Effector CD8-positive, alpha-beta T cell (primary cell): ENCODE results near the gene DAB1.

ENCODE experiments used
- DNase-seq: peaks from one replicate; lab custom pipeline; 2025; lab: John Stamatoyannopoulos, UW

The DAB1 gene

GRCh38 chr1:57020216-57020615 lies 403.6 kb downstream of the DAB1 start:
- no peak for DNase-seq

GRCh38 chr1:57019236-57019839 lies 404.5 kb downstream of the DAB1 start:
- DNase-seq = no peak

GRCh38 chr1:57018119-57018518 lies 405.7 kb downstream of the DAB1 start:
- no peak for DNase-seq

- no peak for DNase-seq
These were observed 406.1 kb downstream of the DAB1 start for GRCh38 chr1:57017717-57018116.

GRCh38 chr1:57017200-57017599 lies 406.7 kb downstream of the DAB1 start:
- DNase-seq = no peak

GRCh38 chr1:57015071-57015470 lies 408.8 kb downstream of the DAB1 start:
- DNase-seq = no peak

GRCh38 chr1:57013522-57013921 lies 410.3 kb downstream of the DAB1 start:
- DNase-seq = no peak

- DNase-seq = no peak
These were observed 411.5 kb downstream of the DAB1 start for GRCh38 chr1:57012315-57012714.

GRCh38 chr1:57010511-57010910 lies 413.3 kb downstream of the DAB1 start:
- DNase-seq = no peak

GRCh38 chr1:57007948-57008347 lies 415.9 kb downstream of the DAB1 start:
- DNase-seq = no peak

GRCh38 chr1:57007472-57007871 lies 416.4 kb downstream of the DAB1 start:
- DNase-seq = no peak

- DNase-seq = no peak
These were observed 420.3 kb downstream of the DAB1 start for GRCh38 chr1:57003398-57004139.

- DNase-seq = no peak
These were observed 428.3 kb downstream of the DAB1 start for GRCh38 chr1:56995414-56996100.

GRCh38 chr1:56993475-56993874 lies 430.4 kb downstream of the DAB1 start:
- no peak for DNase-seq

- DNase-seq = no peak
These were observed 431.3 kb downstream of the DAB1 start for GRCh38 chr1:56992318-56993125.

- DNase-seq = no peak
These were observed 432.3 kb downstream of the DAB1 start for GRCh38 chr1:56991576-56991975.

- no peak for DNase-seq
These were observed 437.5 kb downstream of the DAB1 start for GRCh38 chr1:56986397-56986796.

- no peak for DNase-seq
These were observed 438.0 kb downstream of the DAB1 start for GRCh38 chr1:56985857-56986256.

- DNase-seq = no peak
These were observed 440.4 kb downstream of the DAB1 start for GRCh38 chr1:56983484-56983883.

- DNase-seq = no peak
These were observed 443.7 kb downstream of the DAB1 start for GRCh38 chr1:56979986-56980755.

GRCh38 chr1:56978819-56979218 lies 445.0 kb downstream of the DAB1 start:
- DNase-seq = no peak

GRCh38 chr1:56977910-56978309 lies 445.9 kb downstream of the DAB1 start:
- DNase-seq = no peak
